GM19043 (cell line): ENCODE data around the gene ZC3H12D.
A peak's percentile ranks its signal among the peaks of the same experiment; 100 is the strongest.
"Not testable (repeated sequence)": the region's sequence is repeated elsewhere in the genome, so short reads cannot be mapped to it uniquely, and the experiment has no call there.

ENCODE experiments used
- ATAC-seq: cut with Tn5 transposase; IDR thresholded peaks from one replicate; pipeline ENCODE4 v1.9.1; 2021; ENCODE audit warnings: low read depth; ENCODE audit not compliant: unreplicated experiment

Gene ZC3H12D

DNA sequence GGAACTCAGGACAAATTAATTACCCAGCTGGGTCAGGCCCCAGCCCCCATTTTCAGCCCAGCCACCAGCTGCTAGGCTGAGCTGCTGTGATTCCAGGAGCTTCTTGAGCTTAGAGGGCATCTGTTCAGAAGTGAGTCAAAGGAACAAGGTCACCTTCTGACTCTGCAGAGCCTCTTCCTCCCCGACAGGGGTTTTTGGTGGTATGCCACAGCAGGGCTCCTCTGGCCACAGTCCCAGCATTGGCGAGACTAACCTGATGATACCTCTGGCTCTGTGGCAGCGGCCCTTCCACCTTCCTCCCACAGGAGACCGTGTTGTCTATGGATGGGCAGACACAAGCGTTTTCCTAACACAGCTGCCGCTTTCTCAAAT, 39.7 kb downstream of the ZC3H12D start:
- no peak for ATAC-seq

DNA sequence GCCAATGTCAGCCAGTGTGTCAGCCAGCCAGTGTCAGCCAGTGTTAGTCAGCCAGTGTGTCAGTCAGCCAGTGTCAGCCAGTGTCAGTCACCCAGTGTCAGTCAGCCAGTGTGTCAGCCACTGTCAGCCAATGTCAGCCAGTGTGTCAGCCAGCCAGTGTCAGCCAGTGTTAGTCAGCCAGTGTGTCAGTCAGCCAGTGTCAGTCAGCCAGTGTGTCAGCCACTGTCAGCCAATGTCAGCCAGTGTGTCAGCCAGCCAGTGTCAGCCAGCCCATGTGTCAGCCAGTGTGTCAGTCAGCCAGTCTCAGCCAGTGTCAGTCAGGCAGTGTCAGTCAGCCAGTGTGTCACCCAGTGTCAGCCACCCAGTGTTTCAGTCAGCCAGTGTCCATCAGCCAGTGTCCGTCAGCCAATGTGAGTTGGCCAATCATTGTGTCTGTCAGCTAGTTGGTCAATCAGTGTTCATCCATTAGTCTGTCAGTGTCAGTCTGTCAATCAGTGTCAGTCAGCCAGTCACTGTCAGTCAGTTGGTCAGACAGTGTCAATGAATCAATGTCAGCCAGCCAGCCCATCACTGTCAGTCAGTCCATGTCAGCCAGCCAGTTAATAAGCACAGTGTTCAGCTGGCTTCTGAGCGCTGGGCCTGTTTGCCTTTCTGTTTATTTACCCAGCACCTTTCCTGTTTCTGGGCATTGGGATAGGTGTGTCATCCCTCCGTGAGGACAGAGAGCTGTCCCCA, 40.3 kb downstream of the ZC3H12D start:
- not testable (repeated sequence) for ATAC-seq

DNA sequence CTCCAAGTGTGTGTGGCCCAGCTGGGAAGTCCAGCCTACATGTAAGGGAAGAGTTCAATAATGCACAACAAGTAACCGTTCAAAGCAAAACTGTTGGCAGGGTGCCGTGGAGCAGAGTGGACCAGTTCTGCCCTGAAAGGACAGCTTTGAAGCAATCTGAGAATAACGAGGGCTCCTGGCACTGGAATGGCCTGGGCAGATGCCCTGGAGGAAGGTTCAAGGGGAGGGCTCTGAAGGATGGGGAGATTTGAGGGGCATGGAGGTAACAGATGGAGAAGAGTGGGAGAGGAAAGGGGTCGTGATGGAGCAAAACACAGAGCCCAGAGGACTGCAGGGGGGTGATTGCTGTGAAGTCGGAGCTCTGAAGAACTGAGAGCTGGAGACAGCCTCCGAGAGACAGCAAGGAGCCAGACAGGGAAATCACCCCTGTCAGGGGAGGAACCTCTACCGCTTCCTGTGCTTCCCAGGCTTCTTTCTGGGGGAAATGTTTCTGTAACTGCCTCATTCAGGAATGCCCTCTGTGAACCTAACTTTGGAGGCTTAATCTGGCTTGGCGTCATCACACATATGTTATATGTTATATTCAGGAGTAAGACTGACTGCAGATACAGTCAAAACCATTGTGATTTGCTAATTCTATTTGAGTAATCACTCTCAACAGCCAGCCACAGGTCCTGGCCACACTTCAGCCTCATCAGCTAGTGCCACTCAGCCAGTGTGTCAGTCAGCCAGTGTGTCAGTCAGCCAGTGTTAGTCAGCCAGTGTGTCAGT, 41.2 kb downstream of the ZC3H12D start:
- no peak for ATAC-seq

DNA sequence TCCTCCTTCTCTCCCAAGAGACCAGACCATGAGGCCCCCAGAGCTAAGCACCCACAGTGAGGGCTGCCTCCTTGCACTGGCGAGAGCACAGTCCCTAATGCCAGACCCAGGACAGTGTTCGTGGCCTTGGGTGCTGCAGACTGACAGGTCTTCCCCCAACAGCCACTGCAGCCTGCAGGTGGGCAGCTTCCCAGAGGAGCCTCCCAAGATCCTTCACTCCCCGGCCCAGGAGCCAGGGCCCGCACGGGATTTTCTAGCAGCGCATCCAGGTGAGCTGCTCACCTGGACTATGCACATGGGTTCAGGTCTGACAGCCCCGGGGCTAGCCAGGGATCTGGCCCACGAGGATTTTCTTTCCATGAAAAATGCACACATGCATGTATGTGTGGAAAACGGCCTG, 43.1 kb downstream of the ZC3H12D start:
- ATAC-seq = no peak

DNA sequence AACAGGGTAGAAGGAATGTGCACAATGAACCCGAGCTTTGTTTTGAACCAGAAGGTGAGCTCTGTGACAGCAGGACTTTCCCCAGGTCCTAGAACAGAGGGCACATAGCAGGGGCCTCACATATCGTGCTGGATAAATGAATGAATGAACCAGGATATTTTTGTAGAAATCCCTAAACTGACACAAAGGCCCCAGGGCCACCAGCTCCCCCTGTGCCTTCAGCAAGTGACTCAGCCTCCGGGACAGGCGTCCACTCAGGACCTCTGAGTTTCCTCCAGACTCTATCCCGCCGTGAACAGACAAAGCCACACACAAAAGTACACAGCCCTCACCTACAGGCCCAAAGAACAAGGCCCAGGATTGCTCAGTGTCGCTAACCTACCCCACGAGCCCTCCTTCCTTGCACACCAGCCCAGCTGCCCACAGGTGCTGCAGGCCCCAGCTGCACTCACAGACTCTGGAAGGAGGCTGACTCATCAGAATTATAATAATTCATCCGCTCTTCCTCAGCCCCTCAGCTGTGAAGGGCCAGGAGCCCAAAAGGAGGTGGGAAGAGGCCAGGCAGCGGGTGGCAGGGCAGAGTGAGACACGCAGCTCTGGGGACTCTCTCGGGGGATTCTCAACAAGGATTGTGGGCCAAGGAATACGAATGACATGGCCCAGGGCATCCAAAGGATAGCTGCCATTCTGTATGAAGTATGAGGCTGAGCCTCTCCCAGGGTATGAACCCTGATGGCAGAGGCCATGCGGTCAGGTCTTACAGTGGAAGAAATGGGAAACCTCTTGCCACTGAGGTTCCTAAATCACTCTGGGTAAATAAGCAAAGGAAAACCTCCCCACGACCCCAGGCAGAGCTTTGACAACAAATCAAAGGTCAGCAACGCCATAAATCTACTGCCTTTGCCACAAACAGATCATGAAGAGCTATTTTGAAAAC, 43.8 kb downstream of the ZC3H12D start:
- ATAC-seq = no peak

DNA sequence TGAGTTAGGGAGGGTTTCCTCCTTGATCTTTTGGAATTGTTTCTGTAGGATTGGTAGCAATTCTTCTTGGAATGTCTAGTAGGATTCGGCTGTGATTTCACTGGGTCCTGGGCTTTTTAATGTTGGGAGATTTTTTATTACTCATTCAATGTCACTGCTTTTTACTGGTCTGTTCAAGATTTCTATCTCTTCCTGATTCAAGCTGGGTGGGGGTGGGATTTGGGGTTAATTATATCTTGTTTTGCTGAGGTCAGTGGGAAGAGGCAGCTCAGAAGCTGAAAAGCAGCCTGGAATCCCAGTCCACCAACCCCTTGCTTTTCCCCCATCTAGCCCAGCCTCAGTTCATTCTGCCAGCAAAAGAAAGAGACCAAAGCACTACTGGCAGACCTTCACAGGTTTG, 45.2 kb downstream of the ZC3H12D start:
- ATAC-seq = no peak

DNA sequence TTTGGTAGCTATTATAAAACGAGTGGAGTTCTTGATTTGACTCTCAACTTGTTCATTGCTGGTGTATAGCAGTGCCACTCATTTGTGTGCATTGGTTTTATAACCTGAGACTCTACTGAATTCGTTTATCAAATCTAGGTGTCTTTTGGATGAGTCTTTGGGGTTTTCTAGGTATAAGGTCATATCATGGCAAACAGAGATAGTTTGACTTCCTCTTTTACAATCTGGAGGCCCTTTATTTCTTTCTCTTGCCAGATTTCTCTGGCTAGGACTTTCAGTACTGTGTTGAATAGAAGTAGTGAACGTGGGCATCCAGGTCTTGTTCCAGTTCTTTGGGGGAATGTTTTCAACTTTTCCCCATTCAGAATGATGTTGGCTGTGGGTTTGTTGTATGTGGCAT, 46.0 kb downstream of the ZC3H12D start:
- peak; percentile 66 for ATAC-seq

DNA sequence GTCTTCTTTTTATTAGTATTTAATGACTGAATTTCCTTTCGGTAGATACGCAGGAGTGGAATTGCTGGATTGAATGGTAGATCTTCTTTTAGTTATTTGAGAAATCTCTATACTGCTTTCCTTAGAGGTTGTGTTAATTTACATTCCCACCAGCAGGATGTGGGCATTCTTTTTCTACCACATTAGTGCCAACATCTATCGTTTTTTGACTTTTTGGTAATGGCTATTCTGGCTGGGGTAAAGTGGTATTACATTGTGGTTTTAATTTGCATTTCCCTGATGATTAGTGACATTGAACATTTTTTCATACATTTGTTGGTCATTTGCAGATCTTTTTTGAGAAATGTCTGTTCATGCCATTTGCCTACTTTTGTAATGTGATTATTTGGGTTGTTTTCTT, 47.6 kb downstream of the ZC3H12D start:
- no peak for ATAC-seq

DNA sequence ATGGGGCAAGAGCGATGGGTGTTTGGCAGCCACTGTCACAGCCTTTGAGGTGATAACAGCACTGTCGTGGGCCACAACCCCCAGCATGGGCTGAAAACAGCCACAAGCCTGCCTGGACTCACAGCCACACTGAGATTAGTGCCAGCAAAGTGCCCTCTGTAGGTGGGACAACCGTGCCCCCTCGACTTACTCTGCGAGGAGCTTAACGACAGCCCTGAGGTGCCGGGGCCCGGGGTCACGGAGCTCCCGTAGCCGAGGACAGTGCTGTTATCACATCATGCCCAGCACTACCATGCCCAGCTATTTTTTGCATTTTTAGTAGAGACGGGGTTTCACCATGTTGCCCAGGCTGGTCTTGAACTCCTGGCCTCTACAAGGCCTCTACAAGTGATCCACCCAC, 48.2 kb downstream of the ZC3H12D start:
- ATAC-seq = no peak

DNA sequence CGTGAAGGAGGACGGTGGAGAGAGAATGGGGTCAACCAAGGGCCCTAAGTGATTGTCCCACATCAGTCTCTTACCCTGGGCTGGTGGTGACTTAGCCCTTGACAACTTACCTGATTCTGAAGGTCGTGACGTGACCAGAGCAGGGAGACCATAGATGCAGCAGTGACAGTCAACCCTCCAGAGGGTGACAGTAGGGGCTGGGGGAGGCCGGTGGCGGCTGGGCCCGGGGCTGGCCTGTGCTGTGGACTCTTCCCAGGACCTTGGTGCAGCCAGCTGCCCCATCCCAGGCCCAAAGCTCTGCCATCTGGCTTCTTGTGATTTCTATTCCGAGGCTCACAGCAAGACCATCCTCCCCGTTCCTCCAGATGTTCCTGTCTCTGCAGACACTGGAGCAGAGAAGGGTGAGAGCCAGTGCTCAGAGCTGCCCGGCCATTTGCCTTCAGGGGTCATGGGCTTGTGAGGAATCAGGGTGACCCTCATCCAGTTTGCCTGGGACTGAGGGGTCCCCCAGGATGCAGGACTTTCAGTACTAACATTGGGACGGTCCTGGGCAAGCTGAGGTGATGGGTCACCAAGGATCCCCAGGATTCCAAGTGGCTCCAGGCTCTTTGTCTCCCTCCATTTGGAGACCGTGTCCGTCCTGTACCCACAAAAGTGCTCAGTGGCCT, 48.8 kb downstream of the ZC3H12D start:
- no peak for ATAC-seq

DNA sequence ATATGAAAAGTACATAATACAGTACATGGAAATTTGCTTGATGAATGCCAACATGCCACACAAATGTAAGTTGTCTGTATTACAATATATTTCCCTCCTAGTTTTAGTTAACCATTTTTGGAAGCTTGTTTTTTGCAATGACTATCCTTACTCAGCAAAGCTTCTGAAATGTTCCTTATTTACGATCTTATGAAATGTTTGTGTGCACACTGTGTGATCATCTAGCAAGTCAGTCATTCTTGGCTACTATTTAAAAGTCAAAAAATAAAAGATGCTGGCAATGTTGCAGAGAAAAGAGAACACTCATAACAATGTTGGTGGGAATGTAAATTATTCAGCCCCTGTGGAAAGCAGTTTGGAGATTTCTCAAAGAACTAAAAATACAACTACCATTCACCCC, 50.9 kb downstream of the ZC3H12D start:
- no peak for ATAC-seq

DNA sequence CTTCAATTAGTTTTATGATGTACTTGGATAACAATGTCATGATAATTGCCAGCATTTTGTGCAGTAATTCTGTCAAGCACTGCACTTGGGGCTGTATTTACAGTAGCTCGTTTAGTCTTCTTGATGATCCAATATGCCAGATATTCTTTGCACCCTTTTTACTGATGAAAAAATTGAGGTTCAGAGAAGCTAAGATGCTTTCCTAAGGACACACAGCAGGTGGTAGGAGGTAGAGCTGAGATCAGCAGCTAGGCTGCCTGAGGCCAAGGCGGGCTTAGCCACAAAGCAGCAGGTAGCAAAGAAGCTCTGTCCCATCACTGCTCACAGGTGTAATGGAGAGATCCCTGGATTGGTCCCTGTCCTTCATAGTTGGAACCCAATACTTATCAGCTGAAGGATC, 51.4 kb downstream of the ZC3H12D start:
- no peak for ATAC-seq

DNA sequence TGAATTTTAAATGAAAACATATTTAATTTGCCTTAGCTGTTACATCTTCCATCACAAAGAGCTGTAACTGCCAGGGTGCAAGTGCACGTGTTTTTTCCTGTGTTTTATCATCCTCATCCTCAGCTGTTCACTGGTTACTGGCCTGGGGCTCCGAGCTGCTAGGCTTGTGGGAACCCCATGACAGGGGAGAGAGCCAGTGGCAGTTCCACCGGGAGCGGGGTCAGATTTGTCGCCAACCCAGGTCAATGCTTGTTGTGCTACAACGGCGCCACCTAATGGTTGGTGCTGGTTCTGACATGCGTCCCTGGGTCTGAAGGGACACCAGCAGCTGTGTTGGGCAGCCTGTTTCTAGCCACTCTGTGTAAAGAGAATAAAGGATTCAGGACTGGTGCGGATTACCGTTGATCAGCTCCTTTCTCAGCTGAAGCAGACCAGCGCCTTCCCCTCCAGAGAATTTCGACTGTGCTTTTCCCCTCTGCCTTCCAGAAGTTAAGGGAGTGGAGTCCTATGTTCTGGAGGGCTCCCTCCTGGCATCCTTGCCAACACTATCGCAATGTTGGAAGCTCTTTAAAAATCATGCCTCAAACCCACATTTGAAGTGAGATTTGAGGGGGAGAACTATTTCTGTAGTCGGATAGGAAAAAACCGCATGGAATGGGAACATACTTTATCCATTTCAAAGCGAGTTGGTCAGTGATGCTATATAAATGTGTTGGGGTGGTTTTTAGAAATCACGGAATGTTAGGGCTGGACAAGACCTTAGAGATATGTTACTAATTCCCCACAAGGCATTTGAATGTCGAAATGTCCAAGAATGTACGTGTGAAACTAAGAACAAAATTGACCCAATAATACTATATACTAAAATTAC, 52.7 kb downstream of the ZC3H12D start:
- peak; percentile 84 for ATAC-seq

DNA sequence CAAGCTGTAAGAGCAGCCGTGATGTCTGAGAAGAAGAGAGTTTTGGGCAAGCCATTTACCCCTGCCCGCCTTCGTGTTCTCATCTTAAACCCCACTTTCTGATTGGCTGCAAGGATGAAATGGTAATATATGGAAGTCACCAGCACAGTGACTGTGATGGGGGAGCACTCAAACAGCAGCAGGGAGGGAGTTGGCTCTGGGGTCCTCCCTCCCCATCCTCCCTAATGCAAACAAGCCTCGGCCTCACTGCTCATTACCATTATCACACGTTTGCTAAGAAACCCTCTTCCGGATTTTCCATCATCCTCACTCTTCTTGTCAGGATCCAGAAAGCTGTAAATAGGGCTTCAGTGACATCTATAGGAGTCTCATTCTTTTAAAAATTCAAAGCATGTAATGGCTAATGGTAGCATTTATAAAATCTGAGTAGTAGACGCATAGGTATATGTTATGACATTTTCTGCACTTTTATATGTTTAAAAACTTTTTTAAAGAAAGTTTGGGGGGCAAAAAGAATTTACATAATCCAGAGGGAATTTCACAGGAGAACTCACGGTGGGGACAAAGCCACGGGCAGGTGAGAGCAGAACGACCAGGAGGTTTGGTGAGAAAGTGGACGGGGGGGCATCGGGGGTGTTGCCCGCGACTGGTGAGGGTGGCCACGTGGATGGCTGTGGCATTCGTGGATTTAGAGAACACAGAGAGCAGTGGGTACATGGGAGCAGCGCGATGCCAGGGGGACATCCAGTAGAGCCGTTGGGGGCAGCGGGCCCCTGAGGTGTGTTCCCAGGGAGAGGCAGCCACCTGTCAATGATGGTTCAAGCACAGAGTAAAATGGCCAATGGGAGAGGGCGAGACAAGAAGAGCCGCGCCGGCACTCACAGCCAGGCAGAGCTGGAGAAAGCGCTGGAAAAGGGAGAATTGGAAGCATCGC, 55.1 kb downstream of the ZC3H12D start:
- ATAC-seq = no peak

DNA sequence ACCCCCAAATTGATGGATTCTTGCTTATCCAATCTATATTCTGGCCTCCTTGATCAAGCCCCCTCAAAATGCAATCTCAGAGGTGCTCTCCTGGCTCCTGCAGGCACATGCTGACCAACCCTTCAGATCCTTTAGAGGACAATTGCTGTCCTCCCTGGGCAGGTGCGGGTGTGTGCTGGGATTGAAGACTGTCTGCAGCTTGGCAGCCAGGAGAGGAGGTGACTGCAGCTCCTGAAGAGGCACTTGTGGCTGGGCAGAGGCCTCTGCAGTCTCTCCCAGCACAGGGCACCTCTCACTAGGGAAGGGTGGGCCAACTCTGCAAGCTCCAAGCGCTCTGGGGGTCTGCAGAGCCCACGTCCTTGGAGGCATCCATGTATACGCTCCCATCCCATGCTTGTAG, 56.2 kb downstream of the ZC3H12D start:
- ATAC-seq = no peak

DNA sequence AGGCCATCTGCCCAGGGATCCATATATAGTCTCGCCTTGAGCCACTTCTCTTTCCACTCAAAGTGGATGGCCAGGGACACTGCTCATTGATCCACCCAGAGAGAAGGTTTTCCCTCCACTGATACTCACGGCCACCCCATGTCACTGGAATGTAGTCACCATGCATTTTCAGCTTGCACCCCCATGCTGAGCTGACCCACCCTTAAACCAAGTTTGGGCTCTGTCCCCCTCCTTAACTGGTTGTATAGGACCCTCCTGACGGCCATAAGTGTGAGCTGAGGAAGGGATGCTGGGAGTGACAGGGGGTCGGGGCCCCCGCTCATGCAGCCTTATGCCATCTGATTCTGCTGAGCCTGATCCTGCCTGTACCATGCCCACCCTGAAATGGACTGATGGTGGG, 59.1 kb downstream of the ZC3H12D start:
- no peak for ATAC-seq

DNA sequence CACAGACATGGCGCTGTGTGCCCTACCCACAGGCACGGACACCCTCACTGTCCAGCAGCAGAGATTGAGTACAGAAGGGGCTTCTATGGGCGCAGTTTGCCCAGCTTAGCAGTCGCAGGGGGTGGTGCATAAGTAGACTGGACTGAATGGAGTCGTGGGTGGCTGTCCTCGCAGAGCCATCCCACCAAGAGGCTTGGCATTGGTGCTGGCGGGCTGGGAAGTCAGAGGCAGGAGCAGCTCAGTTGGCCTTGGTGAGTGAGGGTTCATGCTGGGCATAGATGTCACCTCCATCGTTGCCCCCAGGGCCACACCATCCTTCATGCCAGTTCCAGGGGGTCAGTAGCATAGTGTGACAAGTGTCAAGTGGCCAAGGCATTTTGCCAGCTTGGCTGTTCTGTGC, 59.6 kb downstream of the ZC3H12D start:
- ATAC-seq = no peak

DNA sequence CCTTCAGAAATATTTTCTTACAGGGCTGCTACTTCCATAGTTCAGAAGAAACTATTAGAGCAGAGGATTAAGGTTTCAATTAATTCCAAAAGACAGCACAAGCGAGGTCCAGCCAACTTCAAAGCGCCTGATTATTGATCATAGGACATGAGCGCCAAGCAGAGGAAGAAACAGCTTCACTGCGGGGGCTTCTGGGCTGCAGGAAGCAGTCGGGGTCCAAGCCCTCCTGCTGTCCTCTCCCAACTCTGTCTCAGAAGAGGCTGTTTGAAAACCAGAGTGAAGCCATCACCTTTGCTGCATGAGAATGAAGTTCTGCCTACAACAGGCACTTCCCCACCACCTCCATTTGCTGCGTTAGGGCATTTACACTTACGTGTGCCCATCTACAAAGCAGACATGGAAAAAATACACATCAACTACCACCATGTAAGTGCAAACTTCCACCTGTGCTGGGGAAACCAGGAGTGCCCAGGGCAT, 60.8 kb downstream of the ZC3H12D start:
- no peak for ATAC-seq

DNA sequence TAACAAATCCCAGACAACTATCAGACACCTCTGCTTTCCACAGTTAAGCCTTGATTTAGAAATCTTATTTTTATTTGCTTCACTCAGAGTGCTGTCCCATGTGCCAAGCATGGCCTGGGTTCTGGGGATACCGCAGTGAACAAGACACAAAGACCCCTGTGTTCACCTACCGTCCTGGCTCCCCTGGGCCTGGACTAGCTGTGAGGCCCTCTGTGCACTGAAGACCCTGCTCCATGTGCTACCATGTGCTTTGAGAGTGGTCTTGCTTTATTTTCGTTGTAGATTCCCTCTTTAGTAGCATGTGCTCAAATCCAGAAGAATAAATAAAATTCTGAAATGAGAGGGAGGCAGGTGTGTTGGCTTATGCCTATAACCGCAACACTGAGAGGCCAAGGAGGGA, 62.2 kb downstream of the ZC3H12D start:
- no peak for ATAC-seq
